ENCODE data around the gene CDH12. TPM values are rescaled to one million over a fixed set of nuclear protein-coding genes. Genes with fewer than 3 reads are reported as not detected.

The CDH12 gene
- total RNA-seq, 1 donor from 2014 or later, result not detected

GRCh38 chr5:22372376-22372775 lies 480.8 kb downstream of the CDH12 start:
- Mint-ChIP-seq H3K27me3 (ENCODE audit: low read depth, unreplicated experiment) (no peaks in the 10 kb centered on the region), H3K4me3 (ENCODE audit: unreplicated experiment) (no peak overlapping the region), H3K9me3 (ENCODE audit: unreplicated experiment) (no peaks in the 10 kb centered on the region), H3K4me1 (ENCODE audit: low read depth, unreplicated experiment) (peaks cover 11% of the 10 kb centered on the region), H3K27ac (ENCODE audit: unreplicated experiment) (no peak overlapping the region), H3K36me3 (ENCODE audit: low read depth, unreplicated experiment) (no peaks in the 10 kb centered on the region)
- TF ChIP-seq CTCF (IDR thresholded peaks at IDR 0.05; ENCODE audit: insufficient read depth, low read depth, low read length) (no peak), EZH2 (IDR thresholded peaks at IDR 0.05; ENCODE audit: insufficient read depth, low read length) (no peak)
- H3K79me2 ChIP-seq (ENCODE audit: insufficient read depth, low read length), result no peaks in the 10 kb centered on the region
- no peaks in the 10 kb centered on the region for H3K9me3 ChIP-seq (ENCODE audit: insufficient read depth, low read depth, low read length)
- H3K4me2 ChIP-seq (ENCODE audit: low read length), result peak overlapping the region; percentile 56
- DNase-seq (ENCODE audit: low read depth) (peak; percentile 29), FAIRE-seq (no peak)
- H3K4me1 ChIP-seq (ENCODE audit: insufficient read depth, low read length), result peaks cover 11% of the 10 kb centered on the region
- no peaks in the 10 kb centered on the region for H3K27me3 ChIP-seq (ENCODE audit: insufficient read depth, low read length)
- H3K4me3 ChIP-seq (ENCODE audit: insufficient read depth, low read depth, low read length), result no peak overlapping the region
- H3K9ac ChIP-seq (ENCODE audit: low read length), result no peak overlapping the region
- H2AFZ ChIP-seq (ENCODE audit: low read depth, low read length), result peak overlapping the region; percentile 57
- H3K27ac ChIP-seq (ENCODE audit: low read depth, low read length), result peak overlapping the region; percentile 11
- H3K36me3 ChIP-seq (ENCODE audit: insufficient read depth, low read length), result no peaks in the 10 kb centered on the region
- no peaks in the 10 kb centered on the region for H4K20me1 ChIP-seq (ENCODE audit: insufficient read depth, low read length)

GRCh38 chr5:22354956-22355355 lies 498.2 kb downstream of the CDH12 start:
- no peak for FAIRE-seq
- H3K36me3 Mint-ChIP-seq (ENCODE audit: low read depth, unreplicated experiment), result no peaks in the 10 kb centered on the region
- H3K4me2 ChIP-seq (ENCODE audit: low read length), result no peak overlapping the region
- H3K27me3 ChIP-seq (ENCODE audit: insufficient read depth, low read length), result no peaks in the 10 kb centered on the region
- no peaks in the 10 kb centered on the region for H3K36me3 ChIP-seq (ENCODE audit: insufficient read depth, low read length)
- H3K4me3 ChIP-seq (ENCODE audit: insufficient read depth, low read depth, low read length), result no peak overlapping the region
- H3K79me2 ChIP-seq (ENCODE audit: insufficient read depth, low read length), result no peaks in the 10 kb centered on the region
- H3K27me3 Mint-ChIP-seq (ENCODE audit: low read depth, unreplicated experiment), result no peaks in the 10 kb centered on the region
- H3K27ac Mint-ChIP-seq (ENCODE audit: unreplicated experiment), result no peak overlapping the region
- TF ChIP-seq CTCF (IDR thresholded peaks at IDR 0.05; ENCODE audit: insufficient read depth, low read depth, low read length) (no peak), EZH2 (IDR thresholded peaks at IDR 0.05; ENCODE audit: insufficient read depth, low read length) (no peak)
- H2AFZ ChIP-seq (ENCODE audit: low read depth, low read length), result no peak overlapping the region
- no peaks in the 10 kb centered on the region for H3K9me3 Mint-ChIP-seq (ENCODE audit: unreplicated experiment)
- H3K4me1 Mint-ChIP-seq (ENCODE audit: low read depth, unreplicated experiment), result no peaks in the 10 kb centered on the region
- H4K20me1 ChIP-seq (ENCODE audit: insufficient read depth, low read length), result no peaks in the 10 kb centered on the region
- no peak overlapping the region for H3K27ac ChIP-seq (ENCODE audit: low read depth, low read length)
- DNase-seq (ENCODE audit: low read depth), result no peak
- no peaks in the 10 kb centered on the region for H3K9me3 ChIP-seq (ENCODE audit: insufficient read depth, low read depth, low read length)
- no peaks in the 10 kb centered on the region for H3K4me1 ChIP-seq (ENCODE audit: insufficient read depth, low read length)
- no peak overlapping the region for H3K4me3 Mint-ChIP-seq (ENCODE audit: unreplicated experiment)
- H3K9ac ChIP-seq (ENCODE audit: low read length), result no peak overlapping the region

- Histone ChIP-seq H3K4me2 (ENCODE audit: low read length) (no peak overlapping the region), H3K36me3 (ENCODE audit: insufficient read depth, low read length) (no peaks in the 10 kb centered on the region), H3K79me2 (ENCODE audit: insufficient read depth, low read length) (no peaks in the 10 kb centered on the region), H3K27me3 (ENCODE audit: insufficient read depth, low read length) (no peaks in the 10 kb centered on the region), H3K27ac (ENCODE audit: low read depth, low read length) (no peak overlapping the region), H2AFZ (ENCODE audit: low read depth, low read length) (no peak overlapping the region), H3K9me3 (ENCODE audit: insufficient read depth, low read depth, low read length) (no peaks in the 10 kb centered on the region), H4K20me1 (ENCODE audit: insufficient read depth, low read length) (no peaks in the 10 kb centered on the region), H3K4me3 (ENCODE audit: insufficient read depth, low read depth, low read length) (no peak overlapping the region), H3K4me1 (ENCODE audit: insufficient read depth, low read length) (no peaks in the 10 kb centered on the region), H3K9ac (ENCODE audit: low read length) (no peak overlapping the region)
- no peaks in the 10 kb centered on the region for H3K36me3 Mint-ChIP-seq (ENCODE audit: low read depth, unreplicated experiment)
- no peaks in the 10 kb centered on the region for H3K4me1 Mint-ChIP-seq (ENCODE audit: low read depth, unreplicated experiment)
- FAIRE-seq (no peak), DNase-seq (ENCODE audit: low read depth) (no peak)
- H3K27ac Mint-ChIP-seq (ENCODE audit: unreplicated experiment), result no peak overlapping the region
- H3K27me3 Mint-ChIP-seq (ENCODE audit: low read depth, unreplicated experiment), result no peaks in the 10 kb centered on the region
- H3K9me3 Mint-ChIP-seq (ENCODE audit: unreplicated experiment), result no peaks in the 10 kb centered on the region
- TF ChIP-seq CTCF (IDR thresholded peaks at IDR 0.05; ENCODE audit: insufficient read depth, low read depth, low read length), result no peak
- no peak for TF ChIP-seq EZH2 (IDR thresholded peaks at IDR 0.05; ENCODE audit: insufficient read depth, low read length)
- no peak overlapping the region for H3K4me3 Mint-ChIP-seq (ENCODE audit: unreplicated experiment)
Observed at GRCh38 chr5:22352493-22352892, 500.7 kb downstream of the CDH12 start.
